ENCODE data around the gene SVOPL. TPM values are rescaled to one million over a fixed set of nuclear protein-coding genes. Genes with fewer than 3 reads are reported as not detected.

The SVOPL gene
- total RNA-seq, 2 experiments from 2014 or later = not detected

DNA sequence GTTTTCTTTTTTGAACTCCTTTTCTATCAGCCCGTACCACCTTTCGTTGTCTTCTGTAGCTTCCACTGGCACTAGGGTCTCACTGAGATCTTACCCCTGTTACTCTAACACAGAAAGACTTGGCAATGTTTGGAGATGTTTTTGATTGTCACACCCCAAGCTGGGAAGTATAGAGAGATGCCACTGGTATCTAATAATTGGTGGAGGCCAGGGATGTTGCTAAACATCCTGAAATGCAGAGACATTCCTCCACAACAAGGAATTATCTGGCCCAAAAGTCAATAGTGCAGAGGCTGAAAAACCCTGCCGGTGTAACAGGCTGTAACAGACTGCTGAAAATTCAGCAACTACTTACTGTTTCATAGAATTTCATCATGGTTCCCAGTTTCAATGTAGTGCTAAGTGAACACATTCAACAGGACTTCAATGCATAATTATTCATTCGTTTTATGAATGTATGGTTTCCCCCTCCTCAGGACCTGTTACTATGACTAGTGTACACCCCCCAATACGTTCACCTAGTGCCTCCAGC, 125.2 kb downstream of the SVOPL start:
- Histone ChIP-seq H3K4me3 (ENCODE audit: low read length) (no peak overlapping the region), H3K27ac (ENCODE audit: low read depth in 1 of 2, low read length in 2 of 2) (no peak overlapping the region), H3K9me3 (ENCODE audit: control insufficient read depth in 1 of 2, insufficient read depth in 1 of 2, low read length in 2 of 2) (no peaks in the 10 kb centered on the region), H3K27me3 (ENCODE audit: control insufficient read depth in 1 of 2, insufficient read depth in 2 of 2, low read length in 2 of 2) (no peaks in the 10 kb centered on the region), H3K4me1 (ENCODE audit: insufficient read depth, low read length) (no peaks in the 10 kb centered on the region), H3K36me3 (ENCODE audit: insufficient read depth, low read length) (peaks cover 46% of the 10 kb centered on the region)
- Mint-ChIP-seq H3K27me3 (no peaks in the 10 kb centered on the region), H3K9me3 (no peaks in the 10 kb centered on the region), H3K27ac (no peak overlapping the region), H3K4me1 (ENCODE audit: low read depth) (peaks cover 8% of the 10 kb centered on the region), H3K4me3 (no peak overlapping the region), H3K36me3 (ENCODE audit: low read depth) (peaks cover 90% of the 10 kb centered on the region)
- ATAC-seq (ENCODE audit: poor library complexity) (no peak), DNase-seq (no peak)
- CTCF ChIA-PET = no interaction called here
- POLR2A ChIA-PET = no interaction called here
- intact Hi-C loops (cut with DNase I, micrococcal nuclease) = no loop called here
- TF ChIP-seq, protein P1, sequence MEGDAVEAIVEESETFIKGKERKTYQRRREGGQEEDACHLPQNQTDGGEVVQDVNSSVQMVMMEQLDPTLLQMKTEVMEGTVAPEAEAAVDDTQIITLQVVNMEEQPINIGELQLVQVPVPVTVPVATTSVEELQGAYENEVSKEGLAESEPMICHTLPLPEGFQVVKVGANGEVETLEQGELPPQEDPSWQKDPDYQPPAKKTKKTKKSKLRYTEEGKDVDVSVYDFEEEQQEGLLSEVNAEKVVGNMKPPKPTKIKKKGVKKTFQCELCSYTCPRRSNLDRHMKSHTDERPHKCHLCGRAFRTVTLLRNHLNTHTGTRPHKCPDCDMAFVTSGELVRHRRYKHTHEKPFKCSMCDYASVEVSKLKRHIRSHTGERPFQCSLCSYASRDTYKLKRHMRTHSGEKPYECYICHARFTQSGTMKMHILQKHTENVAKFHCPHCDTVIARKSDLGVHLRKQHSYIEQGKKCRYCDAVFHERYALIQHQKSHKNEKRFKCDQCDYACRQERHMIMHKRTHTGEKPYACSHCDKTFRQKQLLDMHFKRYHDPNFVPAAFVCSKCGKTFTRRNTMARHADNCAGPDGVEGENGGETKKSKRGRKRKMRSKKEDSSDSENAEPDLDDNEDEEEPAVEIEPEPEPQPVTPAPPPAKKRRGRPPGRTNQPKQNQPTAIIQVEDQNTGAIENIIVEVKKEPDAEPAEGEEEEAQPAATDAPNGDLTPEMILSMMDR (IDR thresholded peaks at IDR 0.05) = no peak

DNA sequence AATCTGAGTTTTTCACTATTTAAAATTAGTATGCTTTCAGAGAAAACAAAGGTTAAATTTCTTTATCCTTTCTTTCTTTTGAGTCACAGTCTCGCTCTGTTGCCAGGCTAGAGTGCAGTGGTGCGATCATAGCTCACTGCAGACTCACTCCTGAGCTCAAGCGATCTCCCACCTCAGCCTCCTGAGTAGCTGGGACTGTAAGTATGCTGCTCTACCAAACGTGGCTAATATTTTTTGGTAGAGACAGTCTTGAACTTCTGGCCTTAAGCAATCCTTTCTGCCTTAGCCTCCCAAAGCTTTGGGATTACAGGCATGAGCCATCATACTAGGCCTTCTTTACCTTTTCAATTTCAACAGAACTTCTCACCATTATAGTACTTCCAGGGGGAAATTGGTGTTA, 127.4 kb downstream of the SVOPL start:
- Mint-ChIP-seq H3K4me3 (no peak overlapping the region), H3K27ac (no peak overlapping the region)
- intact Hi-C loops (cut with DNase I, micrococcal nuclease) = loop anchor here in 1 of 2 experiments (5.0 kb wide), 1 partner anchor 111 kb away; the partner anchor contains the start of gene TRIM24

DNA sequence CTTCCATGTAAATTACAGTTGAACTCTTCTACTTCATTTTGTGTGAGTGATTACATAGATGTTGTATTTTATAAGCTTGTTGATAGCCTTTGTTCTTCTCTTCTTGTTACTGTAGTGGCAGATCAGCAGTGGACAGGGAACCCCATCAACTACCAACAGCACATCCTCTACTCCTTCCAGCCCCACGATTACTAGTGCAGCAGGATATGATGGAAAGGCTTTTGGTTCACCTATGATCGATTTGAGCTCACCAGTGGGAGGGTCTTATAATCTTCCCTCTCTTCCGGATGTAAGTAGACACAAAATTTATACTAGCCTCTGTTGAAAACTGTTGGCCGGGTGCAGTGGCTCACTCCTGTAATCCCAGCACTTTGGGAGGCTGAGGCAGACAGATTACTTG, 130.4 kb downstream of the SVOPL start:
- H3K27ac Mint-ChIP-seq = no peak overlapping the region

More for the DNA sequence above, 127.4 kb downstream of the SVOPL start:
- H3K36me3 Mint-ChIP-seq (ENCODE audit: low read depth) = peaks cover 90% of the 10 kb centered on the region
- ATAC-seq (ENCODE audit: poor library complexity) (no peak), DNase-seq (no peak)
- POLR2A ChIA-PET = no interaction called here
- CTCF ChIA-PET = interaction anchor here (0.6 kb wide), 1 partner anchor 47 kb away, joined by 3 read pairs; no protein-coding TSS in a partner anchor
- peaks cover 8% of the 10 kb centered on the region for H3K4me1 Mint-ChIP-seq (ENCODE audit: low read depth)
- TF ChIP-seq, protein P1 (IDR thresholded peaks at IDR 0.05) = no peak
- Histone ChIP-seq H3K36me3 (ENCODE audit: insufficient read depth, low read length) (peaks cover 40% of the 10 kb centered on the region), H3K27me3 (ENCODE audit: control insufficient read depth in 1 of 2, insufficient read depth in 2 of 2, low read length in 2 of 2) (no peaks in the 10 kb centered on the region), H3K9me3 (ENCODE audit: control insufficient read depth in 1 of 2, insufficient read depth in 1 of 2, low read length in 2 of 2) (no peaks in the 10 kb centered on the region), H3K4me3 (ENCODE audit: low read length) (no peak overlapping the region), H3K27ac (ENCODE audit: low read depth in 1 of 2, low read length in 2 of 2) (no peak overlapping the region), H3K4me1 (ENCODE audit: insufficient read depth, low read length) (no peaks in the 10 kb centered on the region)
- H3K9me3 Mint-ChIP-seq = no peaks in the 10 kb centered on the region
- H3K27me3 Mint-ChIP-seq = no peaks in the 10 kb centered on the region

More for the DNA sequence above, 130.4 kb downstream of the SVOPL start:
- Histone ChIP-seq H3K27ac (ENCODE audit: low read depth in 1 of 2, low read length in 2 of 2) (no peak overlapping the region), H3K9me3 (ENCODE audit: control insufficient read depth in 1 of 2, insufficient read depth in 1 of 2, low read length in 2 of 2) (peaks cover 6 to 8% of the 10 kb centered on the region in 2 experiments), H3K36me3 (ENCODE audit: insufficient read depth, low read length) (peaks cover 52% of the 10 kb centered on the region), H3K4me1 (ENCODE audit: insufficient read depth, low read length) (no peaks in the 10 kb centered on the region), H3K27me3 (ENCODE audit: control insufficient read depth in 1 of 2, insufficient read depth in 2 of 2, low read length in 2 of 2) (no peaks in the 10 kb centered on the region), H3K4me3 (ENCODE audit: low read length) (no peak overlapping the region)
- H3K4me1 Mint-ChIP-seq (ENCODE audit: low read depth) = peaks cover 5% of the 10 kb centered on the region
- no peaks in the 10 kb centered on the region for H3K9me3 Mint-ChIP-seq
- no peak for ATAC-seq (ENCODE audit: poor library complexity)
- TF ChIP-seq, protein P1 (IDR thresholded peaks at IDR 0.05) = no peak
- DNase-seq = no peak
- peaks cover 97% of the 10 kb centered on the region for H3K36me3 Mint-ChIP-seq (ENCODE audit: low read depth)
- ChIA-PET CTCF (interaction anchor here (1.3 kb wide), 1 partner anchor 8 kb away, joined by 3 read pairs; no protein-coding TSS in a partner anchor), POLR2A (no interaction called here)
- intact Hi-C loops (cut with DNase I, micrococcal nuclease) = loop anchor here in 1 of 2 experiments (5.0 kb wide), 1 partner anchor 108 kb away; the partner anchor contains the start of gene TRIM24
- no peaks in the 10 kb centered on the region for H3K27me3 Mint-ChIP-seq
- no peak overlapping the region for H3K4me3 Mint-ChIP-seq

Measured in CD4-positive, alpha-beta T cell (primary cell).